HL-60 (cell line): ENCODE measurements around the gene IYD.

Experiments used
- DNase-seq, 2 experiments: peaks; one replicate each; pipeline ENCODE4 v3.0.0-alpha.2; 2010 to 2020; ENCODE audit warnings: low read depth in 1 of 2, low spot score in 1 of 2
- H3K27ac ChIP-seq: fragments of 250-450 bp; sonication (Bioruptor Pico); replicated peaks from 2 replicates; pipeline ENCODE4 v1.5.1; 2020; ENCODE audit warnings: mild to moderate bottlenecking, moderate library complexity
- H3K27me3 ChIP-seq: fragments of 250-450 bp; sonication (Bioruptor Pico); 2 replicates; pipeline ENCODE4 v1.5.1; 2021; ENCODE audit warnings: mild to moderate bottlenecking, moderate library complexity; ENCODE audit not compliant: insufficient read depth, poor library complexity, severe bottlenecking
- H3K4me3 ChIP-seq: replicated peaks from 2 replicates; pipeline ENCODE4 v1.5.1; 2011; ENCODE audit warnings: mild to moderate bottlenecking, control low read depth, low read length; ENCODE audit not compliant: insufficient read depth
- CTCF ChIP-seq: IDR thresholded peaks from one replicate; pipeline ENCODE4 v1.5.1; 2011; ENCODE audit warnings: low read length, control low read depth, inconsistent platforms; ENCODE audit not compliant: insufficient read depth
- GABPA ChIP-seq: IDR thresholded peaks from 2 replicates; pipeline ENCODE4 v1.6.1; 2012; ENCODE audit warnings: low read depth
- POLR2AphosphoS5 ChIP-seq: IDR thresholded peaks from 2 replicates; pipeline ENCODE4 v1.6.1; 2012; ENCODE audit warnings: low read depth
- REST ChIP-seq: IDR thresholded peaks from 2 replicates; pipeline ENCODE4 v1.6.1; 2012; ENCODE audit warnings: low read depth; ENCODE audit not compliant: insufficient replicate concordance
- SPI1 ChIP-seq: IDR thresholded peaks from 2 replicates; pipeline ENCODE4 v1.6.1; 2012; ENCODE audit warnings: low read depth, mild to moderate bottlenecking, borderline replicate concordance

Gene IYD

GRCh38 chr6:150418827-150419594 lies 50.2 kb downstream of the IYD start:
- no peak for TF ChIP-seq REST
- peak; percentile 51 for TF ChIP-seq CTCF
- TF ChIP-seq GABPA, result no peak
- Histone ChIP-seq H3K4me3 (peak overlapping the region; percentile 29), H3K27ac (no peak overlapping the region), H3K27me3 (no peaks in the 10 kb centered on the region)
- DNase-seq, result peak in 1 of 2 experiments; percentile 41

- TF ChIP-seq SPI1, result no peak
- no peak for TF ChIP-seq POLR2AphosphoS5
- no peak for TF ChIP-seq REST
- no peak for TF ChIP-seq CTCF
- TF ChIP-seq GABPA, result no peak
- H3K27me3 ChIP-seq, result no peaks in the 10 kb centered on the region
- H3K27ac ChIP-seq, result no peak overlapping the region
- DNase-seq, result no peak
- H3K4me3 ChIP-seq, result no peak overlapping the region
These were observed 51.6 kb downstream of the IYD start for GRCh38 chr6:150420428-150420827.

- H3K27ac ChIP-seq, result no peak overlapping the region
- TF ChIP-seq CTCF (no peak), REST (no peak), SPI1 (no peak), GABPA (no peak), POLR2AphosphoS5 (no peak)
- H3K4me3 ChIP-seq, result no peak overlapping the region
- no peaks in the 10 kb centered on the region for H3K27me3 ChIP-seq
- DNase-seq, result no peak
These were observed 52.1 kb downstream of the IYD start for GRCh38 chr6:150420926-150421325.
